Motor neuron (in vitro differentiated cells): ENCODE results near the gene TBXA2R. TPM values are rescaled to one million over a fixed set of nuclear protein-coding genes. Genes with fewer than 3 reads are reported as not detected.
"Not testable (repeated sequence)": the region's sequence is repeated elsewhere in the genome, so short reads cannot be mapped to it uniquely, and the experiment has no call there.

Experiments
- ATAC-seq, 8 experiments: fragments of 200-7000 bp; cut with Tn5 transposase; replicated peaks in 6 of 8; 2 replicates each; pipeline ENCODE4 v1.8.0; 2021; ENCODE audit warnings: mild to moderate bottlenecking in 8 of 8, moderate library complexity in 8 of 8
- H3K27ac ChIP-seq, 2 donors: fragments of 250-450 bp; sonication (Bioruptor Pico); 2 replicates each; pipeline ENCODE4 v1.9.0; 2021; ENCODE audit warnings: antibody characterized with exemption in 2 of 2, mild to moderate bottlenecking in 2 of 2, moderate library complexity in 1 of 2
- H3K4me1 ChIP-seq, 2 donors: fragments of 250-450 bp; sonication (Bioruptor Pico); replicated peaks in 1 of 2; 2 replicates each; pipeline ENCODE4 v1.6.1; 2021; ENCODE audit warnings: antibody characterized with exemption in 2 of 2, mild to moderate bottlenecking in 2 of 2, moderate library complexity in 1 of 2
- H3K4me3 ChIP-seq, 5 donors: fragments of 250-450 bp; sonication (Bioruptor Pico); 2 replicates each; pipeline ENCODE4 v1.9.0; 2021; ENCODE audit warnings: antibody characterized with exemption in 5 of 5, mild to moderate bottlenecking in 5 of 5, moderate library complexity in 4 of 5
- WGBS, 10 experiments: fragments of 450-650 bp; shearing (Covaris generic); methylation state at CpG; one replicate each; pipeline ENCODE4 v1.0.0; 2022; 5-methylcytosine and 5-hydroxymethylcytosine counted together
- in situ Hi-C, 9 experiments: fragments of 400-800 bp; cut with MboI; loops; one replicate each; pipeline ENCODE4 v1.15.0; 2021; ENCODE audit warnings: low sequenced_read_pairs in 9 of 9, low pct_unique_long_range_greater_than_20kb in 2 of 9; ENCODE audit not compliant: unreplicated experiment in 9 of 9
- total RNA-seq, 8 experiments: library from RNA; unstranded; fragments of 300-600 nt; gene quantifications; 2 replicates each; pipeline versions ENCODE4 v1.2.3 to v1.2.4, GENCODE V29; 2022

Gene TBXA2R
- total RNA-seq, 8 experiments from 2014 or later = 0.07 to 0.62 (median 0.36) TPM; not detected in 1

GRCh38 chr19:3590991-3591659 is 15.6 kb downstream of the TBXA2R start:
- Histone ChIP-seq H3K4me3 (no peak overlapping the region), H3K4me1 (no peaks in the 10 kb centered on the region), H3K27ac (no peak overlapping the region)
- no peak for ATAC-seq
- 59 to 100% (median 87%) methylated on average over 1 to 4 of the region's 8 CpGs; no CpG with 5 or more reads in 4 of the 10 experiments for WGBS, 10 experiments
- in situ Hi-C loops = no loop called here

- WGBS, 10 experiments = 95% methylated on average over 14 of the region's 22 CpGs; no CpG with 5 or more reads in 9 of the 10 experiments
- no peak for ATAC-seq
- Histone ChIP-seq H3K27ac (no peak overlapping the region), H3K4me3 (no peak overlapping the region), H3K4me1 (no peaks in the 10 kb centered on the region)
- in situ Hi-C loops = no loop called here
These were observed 16.7 kb downstream of the TBXA2R start for GRCh38 chr19:3589949-3590348.

DNA sequence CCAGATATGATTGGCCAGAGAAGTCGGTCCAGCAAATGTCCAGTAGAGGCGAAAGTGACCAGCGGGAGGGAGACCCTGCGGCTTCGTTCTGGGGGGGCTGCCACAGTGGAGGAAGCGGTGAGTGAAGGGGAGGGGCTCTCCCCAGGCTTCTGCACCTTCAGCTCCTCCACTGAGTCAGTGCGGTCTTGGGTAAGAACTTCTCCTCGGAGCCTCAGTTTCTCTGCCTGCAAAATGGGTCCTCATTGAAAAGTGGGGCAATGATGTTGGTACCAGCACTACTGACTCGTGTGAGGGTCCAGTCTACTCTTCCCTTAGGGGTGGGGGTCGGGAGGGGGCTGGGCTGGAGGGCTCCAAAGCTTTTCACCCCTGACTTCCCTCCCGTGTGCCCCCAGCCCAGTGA is 17.2 kb downstream of the TBXA2R start:
- in situ Hi-C loops = no loop called here
- WGBS, 10 experiments = 65 to 100% (median 93%) methylated on average over 1 to 5 of the region's 11 CpGs; no CpG with 5 or more reads in 3 of the 10 experiments
- no peak overlapping the region for H3K27ac ChIP-seq
- H3K4me1 ChIP-seq = no peaks in the 10 kb centered on the region
- H3K4me3 ChIP-seq = no peak overlapping the region
- no peak for ATAC-seq

GRCh38 chr19:3586707-3587346 is 19.8 kb downstream of the TBXA2R start:
- in situ Hi-C loops = no loop called here
- ATAC-seq = peak in 3 of 8 experiments; percentile 29 to 56 (median 33)
- H3K27ac ChIP-seq = no peak overlapping the region
- no peak overlapping the region for H3K4me3 ChIP-seq
- no peaks in the 10 kb centered on the region for H3K4me1 ChIP-seq
- WGBS, 10 experiments = 60 to 80% (median 70%) methylated on average over 1 to 2 of the region's 31 CpGs; no CpG with 5 or more reads in 7 of the 10 experiments

DNA sequence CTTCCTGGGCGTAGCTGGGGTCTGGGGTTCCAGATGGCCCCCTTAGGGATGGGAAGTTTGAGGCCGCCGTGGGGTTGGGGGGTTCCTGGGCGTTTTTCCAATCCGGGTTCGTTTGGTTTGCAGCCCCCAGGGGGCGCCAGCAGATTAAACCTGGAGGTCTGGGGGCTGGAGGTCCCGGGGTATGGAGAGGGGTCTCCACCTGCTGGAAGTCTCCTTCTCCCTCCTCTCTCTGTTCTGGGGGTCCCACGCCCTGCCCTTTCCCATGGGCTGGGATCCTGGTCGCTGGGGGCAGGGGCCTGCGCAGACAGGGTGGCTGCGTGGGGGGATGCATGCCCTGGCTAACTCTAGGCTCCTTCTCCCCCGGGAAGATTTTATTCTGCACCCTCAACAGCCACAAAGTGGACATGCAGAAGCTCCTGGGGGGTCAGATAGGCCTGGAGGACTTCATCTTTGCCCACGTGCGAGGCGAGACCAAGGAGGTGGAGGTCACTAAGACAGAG is 20.5 kb downstream of the TBXA2R start:
- Histone ChIP-seq H3K27ac (no peak overlapping the region), H3K4me3 (no peak overlapping the region), H3K4me1 (no peaks in the 10 kb centered on the region)
- in situ Hi-C loops = no loop called here
- ATAC-seq = peak in 4 of 8 experiments; percentile 15 to 57 (median 28)
- WGBS, 10 experiments = 0 to 27% methylated on average over 5 to 7 of the region's 16 CpGs; no CpG with 5 or more reads in 8 of the 10 experiments

GRCh38 chr19:3585301-3586126 is 21.2 kb downstream of the TBXA2R start, which contains the start of gene GIPC3:
TSS of gene GIPC3 (plus strand) at chr19:3585478. CDS start at chr19:3585598, 120 bp downstream.
- Histone ChIP-seq H3K4me3 (no peak within 1 kb of the TSS), H3K4me1 (peaks cover 0 to 1% of the 10 kb centered on the region in 2 donors), H3K27ac (no peak within 1 kb of the TSS)
- ATAC-seq = peak in 2 of 8 experiments; percentile 3 to 16
- in situ Hi-C loops = no loop called here
- 0 to 24% methylated on average over 1 to 5 of the region's 84 CpGs; no CpG with 5 or more reads in 8 of the 10 experiments for WGBS, 10 experiments

DNA sequence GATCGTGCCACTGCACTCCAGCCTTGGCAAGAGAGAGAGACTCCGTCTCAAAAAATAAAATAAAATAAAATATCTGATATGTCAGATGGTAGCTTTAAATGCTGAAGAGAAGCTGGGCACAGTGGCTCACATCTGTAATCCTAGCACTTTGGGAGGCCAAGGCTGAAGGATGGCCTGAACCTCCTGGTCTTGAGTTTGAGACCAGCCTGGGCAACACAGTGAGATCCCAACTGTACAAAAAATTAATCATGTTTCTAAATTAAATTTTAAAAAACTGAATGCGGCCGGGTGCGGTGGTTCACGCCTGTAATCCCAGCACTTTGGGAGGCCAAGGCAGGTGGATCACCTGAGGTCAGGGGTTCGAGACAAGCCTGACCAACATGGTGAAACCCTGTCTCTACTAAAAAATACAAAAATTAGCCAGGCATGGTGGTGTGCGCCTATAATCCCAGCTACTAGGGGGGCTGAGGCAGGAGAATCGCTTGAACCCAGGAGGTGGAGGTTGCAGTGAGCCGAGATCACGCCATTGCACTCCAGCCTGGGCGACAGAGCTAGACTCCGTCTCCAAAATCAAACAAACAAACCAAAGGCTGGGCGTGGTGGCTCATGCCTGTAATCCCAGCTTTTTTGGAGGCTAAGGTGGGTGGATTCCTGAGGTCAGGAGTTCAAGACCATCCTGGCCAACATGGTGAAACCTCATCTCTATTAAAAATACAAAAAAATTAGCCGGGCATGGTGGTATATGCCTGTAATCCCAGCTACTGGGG is 22.5 kb downstream of the TBXA2R start:
- in situ Hi-C loops, H3K4me3 ChIP-seq, ATAC-seq, H3K27ac ChIP-seq: not testable (repeated sequence)
- WGBS, 10 experiments = 44 to 100% (median 80%) methylated on average over 1 to 12 of the region's 15 CpGs; no CpG with 5 or more reads in 1 of the 10 experiments
- peaks cover 0 to 10% of the 10 kb centered on the region in 2 donors for H3K4me1 ChIP-seq

- peaks cover 0 to 12% of the 10 kb centered on the region in 2 donors for H3K4me1 ChIP-seq
- WGBS, 10 experiments = 17 to 50% (median 43%) methylated on average over 1 to 2 of the region's 4 CpGs; no CpG with 5 or more reads in 7 of the 10 experiments
- H3K4me3 ChIP-seq, ATAC-seq, H3K27ac ChIP-seq, in situ Hi-C loops: not testable (repeated sequence)
These were observed 24.9 kb downstream of the TBXA2R start for GRCh38 chr19:3581792-3582191.

DNA sequence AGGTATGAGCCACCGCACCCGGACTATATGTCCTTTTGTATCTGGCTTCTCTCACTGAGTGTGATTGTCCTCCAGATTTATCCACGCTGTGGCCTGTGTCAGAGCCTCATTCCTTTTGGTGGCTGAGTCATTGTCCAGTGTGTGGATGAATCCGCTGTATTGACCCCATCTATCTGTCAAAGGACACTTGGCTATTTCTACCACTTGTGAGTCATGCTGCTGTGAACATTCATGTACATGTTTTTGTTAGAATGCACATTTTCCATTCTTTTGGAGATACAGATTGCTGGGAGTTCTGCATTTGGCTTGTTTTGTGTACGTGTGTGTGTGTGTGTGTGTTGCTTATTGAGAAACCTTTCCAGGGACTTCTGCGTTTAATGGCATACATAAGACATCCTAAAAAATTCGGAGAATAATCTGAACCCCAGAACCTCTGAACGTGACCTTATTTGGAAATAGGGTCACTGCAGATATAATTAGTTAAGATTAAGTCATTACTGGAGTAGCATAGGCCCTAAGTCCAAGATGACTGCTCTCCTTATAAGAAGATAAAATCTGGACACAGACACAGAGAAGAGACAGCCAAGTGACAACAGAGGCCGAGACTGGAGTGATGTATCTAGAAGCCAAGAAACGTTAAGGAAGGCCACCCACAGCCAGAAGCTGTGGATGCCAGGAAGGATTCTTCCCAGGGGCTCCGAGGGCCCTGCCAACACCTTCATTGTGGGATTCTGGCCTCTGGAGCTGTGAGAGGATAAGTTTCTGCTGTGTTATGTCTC is 26.3 kb downstream of the TBXA2R start:
- Histone ChIP-seq H3K4me3 (no peak overlapping the region), H3K4me1 (peaks cover 7 to 19% of the 10 kb centered on the region in 2 donors), H3K27ac (peak overlapping the region in 1 of 2 donors; percentile 36)
- in situ Hi-C loops = no loop called here
- WGBS, 10 experiments = 0 to 83% (median 23%) methylated on average over 1 to 8 of the region's 11 CpGs; no CpG with 5 or more reads in 1 of the 10 experiments
- peak; percentile 42 to 93 (median 80) for ATAC-seq

- no peak for ATAC-seq
- Histone ChIP-seq H3K27ac (no peak overlapping the region), H3K4me1 (peaks cover 7 to 19% of the 10 kb centered on the region in 2 donors), H3K4me3 (no peak overlapping the region)
- 20 to 100% methylated on average over 1 to 2 of the region's 17 CpGs; no CpG with 5 or more reads in 8 of the 10 experiments for WGBS, 10 experiments
- in situ Hi-C loops = no loop called here
These were observed 28.3 kb downstream of the TBXA2R start for GRCh38 chr19:3578390-3578789.

- no peak for ATAC-seq
- Histone ChIP-seq H3K4me1 (peaks cover 7 to 19% of the 10 kb centered on the region in 2 donors), H3K4me3 (no peak overlapping the region), H3K27ac (no peak overlapping the region)
- in situ Hi-C loops = no loop called here
- 97% methylated on average over 7 of the region's 60 CpGs; no CpG with 5 or more reads in 9 of the 10 experiments for WGBS, 10 experiments
These were observed 28.8 kb downstream of the TBXA2R start for GRCh38 chr19:3577723-3578344.
